HG03354 (cell line): ENCODE measurements around the gene HEYL.

Experiments
- ATAC-seq: cut with Tn5 transposase; IDR thresholded peaks from one replicate; pipeline ENCODE4 v1.9.1; 2021; ENCODE audit warnings: mild to moderate bottlenecking; ENCODE audit not compliant: unreplicated experiment, poor library complexity, severe bottlenecking

HEYL gene

GRCh38 chr1:39645411-39646043 is 6.1 kb upstream of the HEYL start:
- no peak for ATAC-seq

DNA sequence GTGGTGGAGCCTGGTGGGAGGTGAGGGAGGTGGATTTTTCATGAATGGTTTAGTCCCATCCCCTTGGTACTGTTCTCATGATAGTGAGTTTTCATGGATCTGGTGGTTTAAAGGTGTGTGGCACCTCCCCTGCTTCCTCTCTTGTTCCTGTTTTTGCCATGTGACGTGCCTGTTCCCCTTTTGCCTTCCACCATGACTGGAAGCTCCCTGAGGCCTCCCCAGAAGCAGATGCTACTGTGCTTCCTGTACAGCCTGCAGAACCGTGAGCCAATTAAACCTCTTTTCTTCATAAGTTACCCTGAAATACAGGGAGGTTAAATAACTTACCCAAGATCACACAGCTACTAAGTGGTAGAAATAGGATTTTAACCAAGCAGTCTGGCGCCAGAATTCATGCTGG is 4.3 kb upstream of the HEYL start:
- ATAC-seq = no peak

DNA sequence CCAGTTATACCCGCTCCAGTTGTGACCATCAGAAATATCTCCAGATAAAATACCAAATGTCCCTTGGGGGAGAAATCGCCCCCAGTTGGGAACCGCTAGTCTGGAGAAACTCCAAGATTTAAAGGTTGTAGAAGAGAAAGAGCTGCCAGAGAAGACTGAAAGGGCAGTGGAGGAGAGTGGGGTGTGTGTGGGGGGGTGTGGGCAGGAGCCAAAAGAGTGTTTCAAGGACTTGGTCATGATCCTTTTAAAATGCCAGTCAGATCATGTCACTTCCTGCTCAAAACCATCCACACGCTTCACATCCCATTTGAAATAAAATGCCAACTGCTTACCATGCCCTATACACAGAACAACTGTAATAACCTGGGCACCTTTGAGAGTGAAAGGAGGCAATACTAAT is 3.4 kb upstream of the HEYL start:
- no peak for ATAC-seq

GRCh38 chr1:39640861-39641260 is 1.4 kb upstream of the HEYL start:
- ATAC-seq = no peak

GRCh38 chr1:39638965-39639304 is 508 bp downstream of the HEYL start:
- ATAC-seq = no peak

DNA sequence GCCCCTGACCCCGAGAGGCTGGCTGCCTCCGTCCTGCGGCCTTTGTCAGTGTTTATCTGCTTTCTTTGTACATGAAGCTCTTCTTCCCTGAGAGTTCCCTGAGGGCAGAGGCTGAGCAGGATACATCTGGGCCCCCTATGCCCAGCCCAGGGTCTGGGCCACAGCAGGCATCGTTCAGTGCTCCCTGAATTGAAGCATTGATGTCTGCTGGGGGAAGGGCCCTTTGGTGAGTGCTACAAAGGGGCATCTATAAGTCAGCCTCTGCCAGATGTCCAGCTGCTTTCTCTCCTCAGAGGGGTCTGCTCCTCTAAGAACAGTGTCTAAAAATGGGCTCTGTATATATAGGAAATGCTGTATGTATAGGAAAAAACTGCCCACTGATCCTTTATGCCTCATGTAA is 2.1 kb downstream of the HEYL start:
- ATAC-seq = no peak

- no peak for ATAC-seq
These were observed 3.6 kb downstream of the HEYL start for GRCh38 chr1:39635871-39636210.

DNA sequence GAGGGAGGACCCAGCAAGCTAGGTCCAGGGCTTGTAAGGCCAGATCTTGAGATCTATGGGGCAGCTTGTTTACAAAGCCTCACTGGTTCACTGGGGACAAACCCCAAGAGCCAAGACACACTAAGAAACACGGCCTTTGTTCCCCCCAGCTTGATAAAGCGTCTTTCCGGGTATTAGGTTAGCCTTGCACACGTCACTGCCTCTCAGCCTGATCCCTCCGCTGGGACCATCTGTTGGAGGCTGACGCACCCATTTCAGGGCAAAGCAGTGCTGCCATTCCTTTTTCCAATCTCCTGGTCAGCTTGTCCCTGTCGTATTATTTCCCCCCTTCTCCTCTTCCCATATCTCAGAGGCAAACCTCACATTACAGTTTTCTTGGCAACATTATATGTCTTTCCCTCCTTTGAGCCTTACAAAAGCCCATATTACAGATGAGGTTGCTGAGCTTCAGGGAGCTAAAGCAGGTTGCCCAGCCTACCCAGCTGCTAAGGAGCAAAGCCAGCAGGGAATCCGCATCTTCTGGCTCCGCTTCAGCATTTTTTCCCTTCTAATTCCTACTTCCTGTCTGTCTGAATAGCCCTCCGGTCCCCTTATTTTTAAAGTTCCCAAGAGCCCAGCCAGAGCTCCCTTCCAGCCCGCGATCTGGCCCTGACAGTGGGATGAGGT is 4.1 kb downstream of the HEYL start:
- no peak for ATAC-seq

DNA sequence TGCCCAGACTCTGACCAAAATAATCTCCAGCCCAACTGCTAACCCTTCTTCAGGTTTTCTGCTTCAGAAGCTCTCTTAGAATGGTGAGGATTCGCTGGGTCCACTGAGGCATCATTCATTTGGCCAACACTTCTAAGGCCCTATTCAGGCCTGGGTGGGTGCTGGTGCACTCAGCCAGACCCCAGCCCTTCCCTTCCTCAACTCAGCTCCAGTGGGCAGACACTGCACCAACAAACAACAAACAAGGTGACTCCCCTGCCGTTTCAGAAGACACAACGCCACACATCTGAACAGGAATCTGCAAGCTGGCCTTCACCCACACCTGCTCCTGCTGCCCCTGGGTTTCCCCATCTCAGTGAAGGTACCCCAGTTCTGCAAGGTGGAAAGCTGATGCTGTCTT is 6.0 kb downstream of the HEYL start:
- no peak for ATAC-seq

DNA sequence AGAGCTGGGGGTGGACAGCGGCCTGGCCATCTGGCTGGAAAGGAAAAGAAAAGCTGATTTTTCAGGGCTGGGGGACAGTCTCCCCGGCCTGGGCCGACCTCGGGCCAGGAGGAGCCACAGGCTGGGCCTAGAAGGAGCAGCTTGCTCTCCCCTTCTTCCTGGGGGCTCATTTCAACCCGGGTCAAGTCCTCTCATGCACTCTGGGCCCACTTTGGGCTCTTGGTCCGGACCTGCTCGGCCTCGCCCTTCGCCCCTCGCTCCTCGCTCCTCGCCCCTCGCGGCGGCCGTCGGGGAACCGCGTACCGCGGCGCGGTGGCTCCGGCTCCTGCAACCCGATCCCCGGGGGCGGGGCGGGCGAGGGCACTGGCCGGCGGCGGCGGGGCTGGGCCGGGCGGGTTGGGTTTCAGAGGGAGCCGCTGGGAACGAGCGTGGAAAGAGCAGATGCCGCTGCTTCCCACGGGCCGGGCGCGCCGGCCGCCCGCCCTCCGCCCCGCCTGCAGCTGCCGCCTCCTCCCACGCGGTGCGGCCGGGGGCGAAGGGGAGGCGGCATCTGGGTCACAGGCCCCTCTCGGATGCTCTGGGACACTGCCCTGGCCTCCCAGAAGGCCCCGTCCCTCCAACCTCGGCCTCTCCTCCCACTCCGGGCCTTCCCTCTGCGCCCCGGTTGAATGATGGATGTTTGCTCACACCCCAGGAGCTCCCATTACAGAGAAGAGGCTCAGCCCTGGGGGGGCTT is 6.6 kb downstream of the HEYL start:
- no peak for ATAC-seq

DNA sequence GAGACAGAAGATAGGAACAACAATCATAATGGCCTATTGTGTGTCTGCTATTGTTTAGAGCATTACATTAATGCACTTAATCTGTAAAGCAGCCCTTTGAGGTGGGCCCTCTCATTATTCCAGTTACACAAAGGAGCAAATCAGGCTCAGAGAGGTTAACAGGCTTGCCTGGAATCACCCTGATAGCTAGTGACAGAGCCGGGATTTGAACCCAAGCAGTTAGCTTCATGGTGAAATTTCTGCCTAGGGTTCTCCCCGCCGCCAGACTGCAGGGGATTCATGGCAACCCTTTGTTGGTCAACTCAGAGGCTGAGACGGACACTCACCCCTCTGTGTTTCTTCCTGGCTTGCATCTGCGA is 7.1 kb downstream of the HEYL start:
- ATAC-seq = no peak

DNA sequence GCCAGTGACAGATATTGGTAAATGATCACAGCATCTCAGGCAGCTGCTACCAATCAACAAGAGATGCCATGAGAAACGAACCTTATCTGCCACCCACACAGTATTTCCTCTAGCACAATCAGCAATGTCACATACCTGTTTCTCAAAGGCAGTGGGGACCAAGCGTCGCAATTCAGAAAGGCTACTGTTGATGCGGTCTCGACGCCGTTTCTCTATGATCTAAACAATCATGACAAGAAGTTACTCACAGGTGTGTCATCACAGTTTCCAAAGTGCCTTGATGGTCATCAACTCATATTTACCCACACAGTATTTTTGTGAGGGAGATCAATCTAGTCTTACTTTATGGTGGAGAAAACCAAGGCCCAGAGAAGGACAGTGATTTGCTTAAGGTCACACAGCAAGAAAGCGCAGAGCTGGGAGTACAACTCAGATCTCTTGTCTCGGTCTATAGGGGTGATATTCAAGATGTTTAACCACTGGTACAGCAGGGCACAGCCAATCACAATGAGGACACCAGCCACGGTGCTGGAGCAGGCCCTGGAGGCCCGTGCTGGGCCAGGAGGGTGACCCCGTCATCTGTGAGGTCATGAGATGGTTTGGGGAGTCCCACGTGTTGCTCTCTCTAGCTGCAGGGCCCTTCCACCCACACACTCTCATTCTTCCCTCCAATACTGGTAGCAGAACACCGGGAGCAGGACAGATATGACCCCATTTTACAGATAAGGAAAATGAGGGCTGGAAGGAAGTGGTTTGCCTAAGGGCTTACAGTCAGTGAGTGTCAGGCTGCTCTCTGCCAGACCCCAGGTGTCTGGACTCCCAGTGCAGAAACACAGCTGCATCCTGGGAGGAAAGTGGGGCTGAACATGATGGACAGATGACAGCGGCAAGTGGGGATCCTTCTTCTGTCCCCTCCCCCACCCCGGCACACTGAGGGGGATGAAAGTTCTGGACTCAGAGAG is 7.8 kb downstream of the HEYL start:
- ATAC-seq = no peak

GRCh38 chr1:39628807-39629350 is 10.6 kb downstream of the HEYL start:
- no peak for ATAC-seq

GRCh38 chr1:39626646-39627045 is 12.8 kb downstream of the HEYL start:
- ATAC-seq = no peak

- ATAC-seq = no peak
These were observed 13.8 kb downstream of the HEYL start for GRCh38 chr1:39625462-39626273.

DNA sequence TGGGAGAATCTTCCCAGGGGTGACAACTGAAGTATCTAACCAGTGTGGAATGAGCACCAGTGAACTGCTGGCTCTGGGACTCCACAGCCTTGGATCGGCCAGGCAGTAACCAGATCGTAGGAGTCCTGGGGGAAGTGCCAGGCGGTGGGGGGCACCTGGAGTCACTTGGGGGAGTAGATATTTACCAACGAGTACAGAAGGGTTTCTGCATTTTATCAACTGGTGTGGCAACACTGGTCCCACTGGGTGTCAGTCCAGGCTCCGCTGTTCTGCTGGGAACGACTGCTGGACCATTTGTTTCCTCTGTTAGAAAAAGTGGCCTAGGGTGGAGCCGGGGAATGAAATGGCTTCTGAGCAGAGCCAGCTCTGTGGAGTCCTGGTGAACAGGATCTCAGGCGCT is 14.4 kb downstream of the HEYL start:
- no peak for ATAC-seq

GRCh38 chr1:39623053-39623452 is 16.4 kb downstream of the HEYL start:
- no peak for ATAC-seq

DNA sequence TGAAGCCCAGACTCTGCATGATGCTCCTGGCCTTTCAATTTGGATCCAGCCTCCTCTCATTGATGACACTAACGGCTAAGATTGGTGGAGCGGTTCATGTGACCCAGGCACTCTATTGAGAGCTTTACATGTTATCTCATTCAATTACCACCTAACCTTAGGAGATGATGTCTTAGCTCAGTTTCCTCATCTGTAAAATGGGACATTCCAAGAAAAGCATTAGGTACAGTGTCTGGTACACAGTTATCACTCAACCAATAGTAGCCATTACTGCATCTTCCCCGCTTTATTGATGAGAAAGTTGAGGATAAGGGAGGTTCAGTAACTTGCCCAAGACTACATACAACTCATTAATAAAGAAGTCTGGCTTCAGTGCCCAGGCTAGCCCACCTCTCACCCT is 17.0 kb downstream of the HEYL start:
- ATAC-seq = no peak

DNA sequence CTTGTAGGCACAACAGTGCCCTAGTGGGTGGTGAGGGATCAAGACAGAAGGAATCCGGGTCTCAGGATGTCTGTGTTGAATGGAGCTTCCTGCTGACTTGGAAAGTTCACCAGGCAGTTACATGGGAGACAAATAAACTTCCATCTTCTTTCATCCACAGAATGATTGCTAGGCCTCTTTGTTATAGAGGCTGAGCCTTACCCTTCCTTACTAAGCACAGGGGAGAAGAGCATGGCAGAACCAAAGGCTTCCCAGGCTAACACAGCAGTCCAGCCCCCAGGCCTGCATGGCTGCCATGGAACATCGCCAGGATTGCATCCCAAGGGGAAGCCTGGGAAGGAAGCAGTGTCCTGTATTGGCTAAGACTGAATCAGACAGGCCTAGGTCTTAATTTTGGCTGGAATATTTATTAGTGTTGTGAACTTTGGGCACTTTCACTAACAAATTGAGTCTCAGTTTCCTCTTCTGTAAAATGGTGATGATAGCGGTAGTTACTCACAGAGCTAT is 18.7 kb downstream of the HEYL start:
- no peak for ATAC-seq
